PC-3 (cell line): ENCODE results near the gene ZFP3. TPM values are rescaled to one million over a fixed set of nuclear protein-coding genes. Genes with fewer than 3 reads are reported as not detected.

Source experiments
- ATAC-seq: fragments of 200-7000 bp; cut with Tn5 transposase; 2 replicates; pipeline ENCODE4 v1.9.1; 2020; ENCODE audit warnings: mild to moderate bottlenecking, moderate library complexity
- BruUV-seq: library from RNA; stranded (reverse); fragments of 400-500 nt; replicated peaks from 2 replicates; lab custom pipeline; 2021; lab: Mats Ljungman, UMichigan
- CTCF ChIA-PET: fragments of 300-600 bp; sonication (Branson Sonifier 250); formaldehyde crosslinking; loops from one replicate; lab custom pipeline; 2022; ENCODE audit warnings: antibody characterized with exemption; lab: Charles Lee
- POLR2A ChIA-PET: fragments of 300-600 bp; sonication (Branson Sonifier 250); formaldehyde crosslinking; loops from one replicate; lab custom pipeline; 2022; ENCODE audit warnings: antibody characterized with exemption; ENCODE audit not compliant: unreplicated experiment; lab: Charles Lee
- DNase-seq: peaks from one replicate; pipeline ENCODE4 v3.0.0-alpha.2; 2015
- H2AFZ ChIP-seq: fragments of 300-600 bp; sonication (generic); 2 replicates; pipeline ENCODE4 v1.6.0; 2016; ENCODE audit warnings: antibody characterized with exemption, low read length
- H3F3A ChIP-seq: fragments of 300-600 bp; sonication (generic); one replicate; pipeline ENCODE4 v1.6.0; 2017; ENCODE audit warnings: antibody characterized with exemption, low read length, control low read depth, mild to moderate bottlenecking; ENCODE audit not compliant: unreplicated experiment
- H3K27ac ChIP-seq: fragments of 300-600 bp; sonication (generic); 2 replicates; pipeline ENCODE4 v1.5.1; 2016; ENCODE audit warnings: mild to moderate bottlenecking, low read length
- H3K27me3 ChIP-seq: fragments of 300-600 bp; sonication (generic); 2 replicates; pipeline ENCODE4 v1.6.1; 2016; ENCODE audit warnings: low read length, mixed read lengths
- H3K36me3 ChIP-seq: fragments of 300-600 bp; sonication (generic); 2 replicates; pipeline ENCODE4 v1.6.1; 2016; ENCODE audit warnings: low read depth, mixed run types, low read length, mixed read lengths
- H3K4me1 ChIP-seq: fragments of 300-600 bp; sonication (generic); 2 replicates; pipeline ENCODE4 v1.5.1; 2016; ENCODE audit warnings: low read length; ENCODE audit not compliant: insufficient read depth
- H3K4me2 ChIP-seq: fragments of 300-600 bp; sonication (generic); 2 replicates; pipeline ENCODE4 v1.6.0; 2016; ENCODE audit warnings: low read length
- H3K4me3 ChIP-seq: fragments of 300-600 bp; sonication (generic); 2 replicates; pipeline ENCODE4 v1.5.1; 2016; ENCODE audit warnings: mild to moderate bottlenecking, low read length, mixed read lengths
- H3K79me2 ChIP-seq: fragments of 300-600 bp; sonication (generic); 2 replicates; pipeline ENCODE4 v1.6.1; 2017; ENCODE audit warnings: low read length, mixed read lengths
- H3K9ac ChIP-seq: fragments of 300-600 bp; sonication (generic); 2 replicates; pipeline ENCODE4 v1.6.0; 2016; ENCODE audit warnings: mild to moderate bottlenecking, low read length
- H3K9me2 ChIP-seq: fragments of 300-600 bp; sonication (generic); replicated peaks from 2 replicates; pipeline ENCODE4 v1.6.1; 2016; ENCODE audit warnings: mixed run types, low read length, mixed read lengths
- H3K9me3 ChIP-seq: fragments of 300-600 bp; sonication (generic); 2 replicates; pipeline ENCODE4 v1.6.1; 2016; ENCODE audit warnings: low read length, mixed read lengths
- H4K20me1 ChIP-seq: fragments of 300-600 bp; sonication (generic); 2 replicates; pipeline ENCODE4 v1.6.1; 2016; ENCODE audit warnings: low read length, mixed read lengths
- CTCF ChIP-seq: fragments of 300-600 bp; sonication (generic); conservative IDR thresholded peaks from 2 replicates; pipeline ENCODE4 v1.5.1; 2017; ENCODE audit warnings: antibody characterized with exemption, low read depth, mild to moderate bottlenecking, low read length
- EZH2 ChIP-seq: fragments of 300-600 bp; sonication (generic); IDR thresholded peaks from one replicate; pipeline ENCODE4 v1.6.1; 2017; ENCODE audit warnings: antibody characterized with exemption, mild to moderate bottlenecking, low read length; ENCODE audit not compliant: unreplicated experiment
- EZH2phosphoT487 ChIP-seq: fragments of 300-600 bp; sonication (generic); IDR thresholded peaks from 2 replicates; pipeline ENCODE4 v1.6.1; 2018; ENCODE audit warnings: mild to moderate bottlenecking, antibody characterized with exemption, low read length, borderline replicate concordance
- intact Hi-C: fragments of 100-400 bp; cut with micrococcal nuclease; formaldehyde crosslinking; loops from 2 replicates; pipeline ENCODE4 v1.9.0; 2023
- total RNA-seq: library from RNA; depleted of rRNA; stranded (reverse); fragments of >200 nt; gene quantifications from 2 replicates; pipeline ENCODE4 v1.2.3, GENCODE V29; 2014

The ZFP3 gene
- total RNA-seq, 1 experiment from 2014 or later = 0.84 TPM

DNA sequence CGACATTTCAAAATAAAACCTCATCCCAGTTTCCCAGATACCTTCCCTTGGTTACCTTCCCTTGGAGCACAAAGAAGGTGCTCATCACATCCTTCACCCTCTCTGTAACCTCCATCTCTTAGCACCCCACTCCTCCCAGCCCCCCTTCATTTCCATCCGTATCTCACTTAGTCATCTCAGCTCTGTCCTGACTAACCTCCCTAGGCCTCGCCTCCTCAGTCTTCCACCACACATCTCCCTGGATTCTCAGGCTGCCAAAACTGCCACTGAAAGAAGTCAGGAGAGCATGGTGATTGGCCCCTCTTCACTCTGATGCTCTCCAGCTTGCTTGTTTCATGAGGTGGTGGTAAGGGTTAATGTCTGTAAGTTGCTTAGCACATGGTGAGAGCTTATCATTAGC lies 2.3 kb downstream of the ZFP3 start:
- Histone ChIP-seq H3K36me3 (no peaks in the 10 kb centered on the region; the same call in 1 of the 2 replicates), H3K9me2 (no peaks in the 10 kb centered on the region), H2AFZ (no peak overlapping the region), H3K4me1 (no peaks in the 10 kb centered on the region; the same call in 1 of the 2 replicates), H3K79me2 (no peaks in the 10 kb centered on the region), H3F3A (no peaks in the 10 kb centered on the region), H3K27ac (no peak overlapping the region), H3K4me3 (no peak overlapping the region), H3K27me3 (no peaks in the 10 kb centered on the region), H3K4me2 (no peak overlapping the region), H4K20me1 (no peaks in the 10 kb centered on the region), H3K9ac (no peak overlapping the region), H3K9me3 (0 out of 2 replicates have a peak, but pooled peaks cover 5% of the 10 kb centered on the region)
- TF ChIP-seq EZH2 = no peak
- no peak for TF ChIP-seq EZH2phosphoT487
- TF ChIP-seq CTCF = no peak
- intact Hi-C loops = no loop called here
- ChIA-PET CTCF (no interaction called here), POLR2A (no interaction called here)
- no peak for DNase-seq
- BruUV-seq = no TSS peak
- no peak for ATAC-seq

GRCh38 chr17:5092218-5093010 lies 14.1 kb downstream of the ZFP3 start:
- no peak for TF ChIP-seq EZH2phosphoT487

GRCh38 chr17:5096731-5097100 lies 18.4 kb downstream of the ZFP3 start:
- Histone ChIP-seq H3K79me2 (no peaks in the 10 kb centered on the region), H3K9me2 (no peaks in the 10 kb centered on the region), H3K4me1 (no peaks in the 10 kb centered on the region), H3K4me2 (no peak overlapping the region), H3K9ac (no peak overlapping the region), H4K20me1 (no peaks in the 10 kb centered on the region), H3F3A (no peaks in the 10 kb centered on the region), H3K36me3 (peaks cover 6% of the 10 kb centered on the region), H3K4me3 (no peak overlapping the region), H3K27ac (no peak overlapping the region), H3K27me3 (no peaks in the 10 kb centered on the region), H2AFZ (no peak overlapping the region), H3K9me3 (peaks cover 8% of the 10 kb centered on the region; the same call in 1 of the 2 replicates)
- ChIA-PET POLR2A (no interaction called here), CTCF (no interaction called here)
- BruUV-seq = no TSS peak
- intact Hi-C loops = no loop called here
- ATAC-seq (no peak), DNase-seq (no peak)
- TF ChIP-seq EZH2phosphoT487 (no peak), EZH2 (no peak), CTCF (no peak)

More at GRCh38 chr17:5092218-5093010, 14.1 kb downstream of the ZFP3 start:
- H3K4me3 ChIP-seq = no peak overlapping the region
- H3K4me1 ChIP-seq = no peaks in the 10 kb centered on the region
- peaks cover 27% of the 10 kb centered on the region for H3K9me3 ChIP-seq
- no peaks in the 10 kb centered on the region for H3K9me2 ChIP-seq
- intact Hi-C loops = no loop called here
- H4K20me1 ChIP-seq = no peaks in the 10 kb centered on the region
- BruUV-seq = TSS peak; percentile 15
- no peak overlapping the region for H3K4me2 ChIP-seq
- H3K27me3 ChIP-seq = no peaks in the 10 kb centered on the region
- H3F3A ChIP-seq = no peaks in the 10 kb centered on the region
- H3K36me3 ChIP-seq = peaks cover 24% of the 10 kb centered on the region
- H3K27ac ChIP-seq = no peak overlapping the region
- ChIA-PET CTCF (no interaction called here), POLR2A (no interaction called here)
- no peak overlapping the region for H2AFZ ChIP-seq
- DNase-seq = no peak
- ATAC-seq = no peak
- H3K9ac ChIP-seq = no peak overlapping the region
- no peaks in the 10 kb centered on the region for H3K79me2 ChIP-seq
